ENCODE data around the gene GNAQ. TPM values are rescaled to one million over a fixed set of nuclear protein-coding genes. Genes with fewer than 3 reads are reported as not detected.

The GNAQ gene
- total RNA-seq, 1 donor from 2014 or later, result 21.3 TPM

GRCh38 chr9:78026416-78026815, 5.2 kb downstream of the GNAQ start:
- TF ChIP-seq CTCF (IDR thresholded peaks at IDR 0.05; ENCODE audit: insufficient read depth, low read length, severe bottlenecking), result no peak
- Histone ChIP-seq H3K27me3 (ENCODE audit: control insufficient read depth, insufficient read depth, low read length) (no peaks in the 10 kb centered on the region), H3K36me3 (ENCODE audit: control insufficient read depth, insufficient read depth, low read length) (no peaks in the 10 kb centered on the region), H3K4me3 (ENCODE audit: low read depth, low read length) (no peak overlapping the region)
- FAIRE-seq (no peak), DNase-seq (ENCODE audit: low read depth) (peak; percentile 39)

GRCh38 chr9:78025186-78025585, 6.4 kb downstream of the GNAQ start:
- Histone ChIP-seq H3K27me3 (ENCODE audit: control insufficient read depth, insufficient read depth, low read length) (no peaks in the 10 kb centered on the region), H3K36me3 (ENCODE audit: control insufficient read depth, insufficient read depth, low read length) (no peaks in the 10 kb centered on the region), H3K4me3 (ENCODE audit: low read depth, low read length) (no peak overlapping the region)
- no peak for TF ChIP-seq CTCF (IDR thresholded peaks at IDR 0.05; ENCODE audit: insufficient read depth, low read length, severe bottlenecking)
- DNase-seq (ENCODE audit: low read depth) (no peak), FAIRE-seq (no peak)

- H3K27me3 ChIP-seq (ENCODE audit: control insufficient read depth, insufficient read depth, low read length), result no peaks in the 10 kb centered on the region
- H3K4me3 ChIP-seq (ENCODE audit: low read depth, low read length), result no peak overlapping the region
- DNase-seq (ENCODE audit: low read depth) (peak; percentile 80), FAIRE-seq (no peak)
- H3K36me3 ChIP-seq (ENCODE audit: control insufficient read depth, insufficient read depth, low read length), result no peaks in the 10 kb centered on the region
- no peak for TF ChIP-seq CTCF (IDR thresholded peaks at IDR 0.05; ENCODE audit: insufficient read depth, low read length, severe bottlenecking)
Measured at GRCh38 chr9:78023003-78023741, 8.4 kb downstream of the GNAQ start.

DNA sequence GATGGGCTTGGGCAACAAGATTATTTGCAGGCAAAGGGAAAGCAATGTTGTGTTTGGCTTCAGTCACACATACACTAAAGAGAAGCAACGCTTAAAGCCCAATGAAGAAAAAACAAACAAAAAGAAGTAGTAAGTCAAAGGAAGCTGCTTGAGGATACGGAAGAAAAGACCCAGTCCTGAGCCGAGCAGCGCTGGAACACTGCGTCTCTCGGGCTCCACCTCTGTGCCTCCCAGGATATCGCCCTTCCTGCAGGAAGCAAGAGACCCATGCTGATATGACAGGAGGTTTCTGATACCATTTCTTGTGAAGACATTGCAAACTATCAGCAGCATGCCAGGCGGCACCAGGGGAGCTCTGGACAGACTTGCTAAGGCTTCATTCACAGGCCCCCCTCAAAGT, 9.9 kb downstream of the GNAQ start:
- DNase-seq (ENCODE audit: low read depth) (no peak), FAIRE-seq (no peak)
- Histone ChIP-seq H3K27me3 (ENCODE audit: control insufficient read depth, insufficient read depth, low read length) (no peaks in the 10 kb centered on the region), H3K36me3 (ENCODE audit: control insufficient read depth, insufficient read depth, low read length) (no peaks in the 10 kb centered on the region), H3K4me3 (ENCODE audit: low read depth, low read length) (no peak overlapping the region)
- TF ChIP-seq CTCF (IDR thresholded peaks at IDR 0.05; ENCODE audit: insufficient read depth, low read length, severe bottlenecking), result no peak

DNA sequence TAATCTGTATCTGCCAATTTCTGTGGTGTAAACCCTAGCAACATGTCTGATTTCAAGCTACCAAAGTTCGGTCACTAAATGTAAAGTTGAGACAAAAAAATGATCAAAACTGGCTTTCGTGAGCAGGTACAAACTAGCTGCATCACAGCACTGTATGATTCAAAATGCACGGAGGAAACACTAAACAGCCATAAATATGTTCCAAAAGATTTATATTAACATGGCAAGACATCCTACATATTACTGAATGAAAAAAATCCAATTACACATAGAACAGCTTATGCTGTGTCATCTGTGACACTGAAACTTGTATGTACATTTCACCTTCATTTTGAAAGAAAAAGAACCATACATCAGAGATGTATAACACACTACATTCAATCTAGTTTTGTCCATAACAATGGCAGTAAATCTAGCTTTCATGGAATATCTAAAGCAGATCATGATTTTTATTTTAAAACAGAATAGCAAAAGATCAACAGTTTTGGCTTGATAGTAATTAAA, 14.4 kb downstream of the GNAQ start:
- Histone ChIP-seq H3K4me3 (ENCODE audit: low read depth, low read length) (no peak overlapping the region), H3K36me3 (ENCODE audit: control insufficient read depth, insufficient read depth, low read length) (peaks cover 1% of the 10 kb centered on the region), H3K27me3 (ENCODE audit: control insufficient read depth, insufficient read depth, low read length) (no peaks in the 10 kb centered on the region)
- no peak for DNase-seq (ENCODE audit: low read depth)
- FAIRE-seq, result no peak
- TF ChIP-seq CTCF (IDR thresholded peaks at IDR 0.05; ENCODE audit: insufficient read depth, low read length, severe bottlenecking), result no peak

DNA sequence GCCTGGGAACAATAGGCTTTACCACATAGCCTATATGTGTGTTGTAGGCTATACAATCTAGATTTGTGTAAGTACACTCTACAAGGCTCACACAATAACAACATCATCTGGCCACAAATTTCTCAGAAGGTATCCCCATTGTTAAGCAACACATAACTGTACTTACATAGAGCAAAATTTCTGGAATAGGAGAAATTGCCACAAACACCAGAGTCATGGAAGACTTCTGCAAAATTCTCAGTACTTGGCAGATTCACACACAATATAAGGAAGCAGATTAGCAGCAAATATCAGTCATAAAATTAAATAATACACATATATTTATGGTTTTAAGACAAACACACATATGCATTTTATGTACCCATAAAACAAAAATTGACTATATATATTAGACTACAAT, 16.4 kb downstream of the GNAQ start:
- TF ChIP-seq CTCF (IDR thresholded peaks at IDR 0.05; ENCODE audit: insufficient read depth, low read length, severe bottlenecking), result no peak
- H3K36me3 ChIP-seq (ENCODE audit: control insufficient read depth, insufficient read depth, low read length), result peaks cover 1% of the 10 kb centered on the region
- no peak overlapping the region for H3K4me3 ChIP-seq (ENCODE audit: low read depth, low read length)
- H3K27me3 ChIP-seq (ENCODE audit: control insufficient read depth, insufficient read depth, low read length), result no peaks in the 10 kb centered on the region
- FAIRE-seq (no peak), DNase-seq (ENCODE audit: low read depth) (no peak)

Measured in bronchial epithelial cell (primary cell).